PC-3 (cell line): ENCODE results near the gene SPR. TPM values are rescaled to one million over a fixed set of nuclear protein-coding genes. Genes with fewer than 3 reads are reported as not detected.

Experiments
- ATAC-seq: fragments of 200-7000 bp; cut with Tn5 transposase; 2 replicates; pipeline ENCODE4 v1.9.1; 2020; ENCODE audit warnings: mild to moderate bottlenecking, moderate library complexity
- BruUV-seq: library from RNA; stranded (reverse); fragments of 400-500 nt; replicated peaks from 2 replicates; lab custom pipeline; 2021; lab: Mats Ljungman, UMichigan
- CTCF ChIA-PET: fragments of 300-600 bp; sonication (Branson Sonifier 250); formaldehyde crosslinking; loops from one replicate; lab custom pipeline; 2022; ENCODE audit warnings: antibody characterized with exemption; lab: Charles Lee
- POLR2A ChIA-PET: fragments of 300-600 bp; sonication (Branson Sonifier 250); formaldehyde crosslinking; loops from one replicate; lab custom pipeline; 2022; ENCODE audit warnings: antibody characterized with exemption; ENCODE audit not compliant: unreplicated experiment; lab: Charles Lee
- DNase-seq: peaks from one replicate; pipeline ENCODE4 v3.0.0-alpha.2; 2015
- H2AFZ ChIP-seq: fragments of 300-600 bp; sonication (generic); 2 replicates; pipeline ENCODE4 v1.6.0; 2016; ENCODE audit warnings: antibody characterized with exemption, low read length
- H3F3A ChIP-seq: fragments of 300-600 bp; sonication (generic); one replicate; pipeline ENCODE4 v1.6.0; 2017; ENCODE audit warnings: antibody characterized with exemption, low read length, control low read depth, mild to moderate bottlenecking; ENCODE audit not compliant: unreplicated experiment
- H3K27ac ChIP-seq: fragments of 300-600 bp; sonication (generic); 2 replicates; pipeline ENCODE4 v1.5.1; 2016; ENCODE audit warnings: mild to moderate bottlenecking, low read length
- H3K27me3 ChIP-seq: fragments of 300-600 bp; sonication (generic); 2 replicates; pipeline ENCODE4 v1.6.1; 2016; ENCODE audit warnings: low read length, mixed read lengths
- H3K36me3 ChIP-seq: fragments of 300-600 bp; sonication (generic); 2 replicates; pipeline ENCODE4 v1.6.1; 2016; ENCODE audit warnings: low read depth, mixed run types, low read length, mixed read lengths
- H3K4me1 ChIP-seq: fragments of 300-600 bp; sonication (generic); 2 replicates; pipeline ENCODE4 v1.5.1; 2016; ENCODE audit warnings: low read length; ENCODE audit not compliant: insufficient read depth
- H3K4me2 ChIP-seq: fragments of 300-600 bp; sonication (generic); 2 replicates; pipeline ENCODE4 v1.6.0; 2016; ENCODE audit warnings: low read length
- H3K4me3 ChIP-seq: fragments of 300-600 bp; sonication (generic); 2 replicates; pipeline ENCODE4 v1.5.1; 2016; ENCODE audit warnings: mild to moderate bottlenecking, low read length, mixed read lengths
- H3K79me2 ChIP-seq: fragments of 300-600 bp; sonication (generic); 2 replicates; pipeline ENCODE4 v1.6.1; 2017; ENCODE audit warnings: low read length, mixed read lengths
- H3K9ac ChIP-seq: fragments of 300-600 bp; sonication (generic); 2 replicates; pipeline ENCODE4 v1.6.0; 2016; ENCODE audit warnings: mild to moderate bottlenecking, low read length
- H3K9me2 ChIP-seq: fragments of 300-600 bp; sonication (generic); replicated peaks from 2 replicates; pipeline ENCODE4 v1.6.1; 2016; ENCODE audit warnings: mixed run types, low read length, mixed read lengths
- H3K9me3 ChIP-seq: fragments of 300-600 bp; sonication (generic); 2 replicates; pipeline ENCODE4 v1.6.1; 2016; ENCODE audit warnings: low read length, mixed read lengths
- H4K20me1 ChIP-seq: fragments of 300-600 bp; sonication (generic); 2 replicates; pipeline ENCODE4 v1.6.1; 2016; ENCODE audit warnings: low read length, mixed read lengths
- EZH2 ChIP-seq: fragments of 300-600 bp; sonication (generic); IDR thresholded peaks from one replicate; pipeline ENCODE4 v1.6.1; 2017; ENCODE audit warnings: antibody characterized with exemption, mild to moderate bottlenecking, low read length; ENCODE audit not compliant: unreplicated experiment
- EZH2phosphoT487 ChIP-seq: fragments of 300-600 bp; sonication (generic); IDR thresholded peaks from 2 replicates; pipeline ENCODE4 v1.6.1; 2018; ENCODE audit warnings: mild to moderate bottlenecking, antibody characterized with exemption, low read length, borderline replicate concordance
- intact Hi-C: fragments of 100-400 bp; cut with micrococcal nuclease; formaldehyde crosslinking; loops from 2 replicates; pipeline ENCODE4 v1.9.0; 2023
- total RNA-seq: library from RNA; depleted of rRNA; stranded (reverse); fragments of >200 nt; gene quantifications from 2 replicates; pipeline ENCODE4 v1.2.3, GENCODE V29; 2014
- TF ChIP-seq, protein P1 (sequence below): fragments of 300-600 bp; sonication (generic); conservative IDR thresholded peaks from 2 replicates; pipeline ENCODE4 v1.5.1; 2017; ENCODE audit warnings: antibody characterized with exemption, low read depth, mild to moderate bottlenecking, low read length

SPR gene
- total RNA-seq, 1 experiment from 2014 or later: 69.4 TPM

DNA sequence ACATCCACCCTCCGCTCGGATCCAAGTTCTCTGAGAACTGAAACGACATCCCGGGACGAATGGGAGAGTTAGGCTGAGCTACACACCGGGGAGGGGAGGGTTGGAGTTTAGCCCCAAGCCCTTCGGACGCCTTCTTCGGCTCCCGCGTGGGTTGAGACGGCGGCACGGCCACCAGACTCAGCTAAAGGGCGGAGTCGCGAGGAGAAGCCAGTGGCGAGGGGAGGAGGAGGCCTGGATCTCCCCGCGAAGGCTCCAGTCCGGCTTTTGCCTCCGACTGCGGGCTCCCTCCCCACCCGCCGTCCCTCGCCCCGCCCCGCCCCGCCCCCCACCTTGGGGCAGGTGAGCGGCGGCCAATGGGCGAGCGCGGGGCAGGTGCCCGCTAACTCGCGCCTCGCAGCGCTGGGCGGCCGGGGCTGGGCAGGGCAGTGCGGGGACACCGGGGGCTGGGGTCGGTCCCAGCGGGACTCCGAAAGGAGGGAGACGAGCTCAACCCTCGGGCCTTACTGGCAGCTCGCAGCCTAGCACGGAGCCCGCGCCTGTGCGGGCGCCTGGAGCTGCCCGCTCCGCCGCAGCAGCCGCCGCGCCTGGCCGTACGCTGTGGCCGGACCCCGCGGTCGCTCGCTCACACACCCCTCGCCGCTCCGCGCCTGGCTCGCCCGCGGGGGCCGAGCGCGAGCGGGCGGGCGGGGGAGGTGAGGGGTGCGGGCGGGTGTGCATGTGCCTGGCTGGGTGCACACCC lies 30.1 kb downstream of the SPR start, which contains the start of gene EMX1:
EMX1 (plus strand) TSS at position 382 of the 739 bp plus-strand sequence; CDS start at position 716, 334 bp downstream.
- H3K27ac ChIP-seq: no peak within 1 kb of the TSS

DNA sequence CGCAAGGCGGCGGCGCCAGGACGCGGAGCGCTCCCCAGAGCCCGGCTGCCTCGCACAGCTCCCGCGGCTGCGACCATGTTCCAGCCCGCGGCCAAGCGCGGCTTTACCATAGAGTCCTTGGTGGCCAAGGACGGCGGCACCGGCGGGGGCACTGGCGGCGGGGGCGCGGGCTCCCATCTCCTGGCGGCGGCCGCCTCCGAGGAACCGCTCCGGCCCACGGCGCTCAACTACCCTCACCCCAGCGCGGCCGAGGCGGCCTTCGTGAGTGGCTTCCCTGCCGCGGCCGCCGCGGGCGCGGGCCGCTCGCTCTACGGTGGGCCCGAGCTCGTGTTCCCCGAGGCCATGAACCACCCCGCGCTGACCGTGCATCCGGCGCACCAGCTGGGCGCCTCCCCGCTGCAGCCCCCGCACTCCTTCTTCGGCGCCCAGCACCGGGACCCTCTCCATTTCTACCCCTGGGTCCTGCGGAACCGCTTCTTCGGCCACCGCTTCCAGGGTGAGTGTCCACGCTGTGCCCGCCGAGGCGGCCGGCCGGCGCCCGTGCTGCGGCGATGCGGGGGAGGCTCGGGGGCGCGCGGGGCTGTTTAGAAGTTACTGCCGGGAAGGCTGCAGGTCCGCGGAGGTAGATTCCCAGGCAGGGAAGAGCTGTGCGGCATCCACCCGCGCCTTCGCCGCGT lies 30.8 kb downstream of the SPR start:
- peak overlapping the region; percentile 42 for H3K4me3 ChIP-seq
- peak overlapping the region; percentile 88 for H3K4me2 ChIP-seq
- no peak overlapping the region for H3K27ac ChIP-seq
- CTCF ChIA-PET: interaction anchor here (0.6 to 1.4 kb wide), 2 partner anchors 30 to 1140 kb away, joined by 3 to 4 read pairs; partner anchors contain the start of gene SPR
- H4K20me1 ChIP-seq: no peaks in the 10 kb centered on the region
- no peak overlapping the region for H3K9ac ChIP-seq
- peaks cover 95% of the 10 kb centered on the region for H3K27me3 ChIP-seq
- H3K36me3 ChIP-seq: no peaks in the 10 kb centered on the region
- BruUV-seq: no TSS peak
- DNase-seq: no peak
- POLR2A ChIA-PET: no interaction called here
- H3F3A ChIP-seq: no peaks in the 10 kb centered on the region
- intact Hi-C loops: loop anchor here (2.0 kb wide), 1 partner anchor 31 kb away; the partner anchor contains the start of gene SPR
- H3K9me3 ChIP-seq: no peaks in the 10 kb centered on the region
- TF ChIP-seq EZH2: peak; percentile 100
- peak; percentile 89 for TF ChIP-seq EZH2phosphoT487
- TF ChIP-seq, protein P1, sequence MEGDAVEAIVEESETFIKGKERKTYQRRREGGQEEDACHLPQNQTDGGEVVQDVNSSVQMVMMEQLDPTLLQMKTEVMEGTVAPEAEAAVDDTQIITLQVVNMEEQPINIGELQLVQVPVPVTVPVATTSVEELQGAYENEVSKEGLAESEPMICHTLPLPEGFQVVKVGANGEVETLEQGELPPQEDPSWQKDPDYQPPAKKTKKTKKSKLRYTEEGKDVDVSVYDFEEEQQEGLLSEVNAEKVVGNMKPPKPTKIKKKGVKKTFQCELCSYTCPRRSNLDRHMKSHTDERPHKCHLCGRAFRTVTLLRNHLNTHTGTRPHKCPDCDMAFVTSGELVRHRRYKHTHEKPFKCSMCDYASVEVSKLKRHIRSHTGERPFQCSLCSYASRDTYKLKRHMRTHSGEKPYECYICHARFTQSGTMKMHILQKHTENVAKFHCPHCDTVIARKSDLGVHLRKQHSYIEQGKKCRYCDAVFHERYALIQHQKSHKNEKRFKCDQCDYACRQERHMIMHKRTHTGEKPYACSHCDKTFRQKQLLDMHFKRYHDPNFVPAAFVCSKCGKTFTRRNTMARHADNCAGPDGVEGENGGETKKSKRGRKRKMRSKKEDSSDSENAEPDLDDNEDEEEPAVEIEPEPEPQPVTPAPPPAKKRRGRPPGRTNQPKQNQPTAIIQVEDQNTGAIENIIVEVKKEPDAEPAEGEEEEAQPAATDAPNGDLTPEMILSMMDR: no peak
- peaks cover 20% of the 10 kb centered on the region; the same call in 1 of the 2 replicates for H3K4me1 ChIP-seq
- 0 out of 2 replicates have a peak overlapping the region, but pooled peaks have one; percentile 48 for H2AFZ ChIP-seq
- no peaks in the 10 kb centered on the region for H3K9me2 ChIP-seq
- ATAC-seq: peak; percentile 25
- no peaks in the 10 kb centered on the region for H3K79me2 ChIP-seq

More for the DNA sequence above, 30.1 kb downstream of the SPR start, which contains the start of gene EMX1:
- H3K9ac ChIP-seq: no peak within 1 kb of the TSS
- peak within 1 kb of the TSS; percentile 81 for H2AFZ ChIP-seq
- H3F3A ChIP-seq: no peaks in the 10 kb centered on the region
- peak; percentile 51 for ATAC-seq
- peak within 1 kb of the TSS; percentile 88 for H3K4me2 ChIP-seq
- no peaks in the 10 kb centered on the region for H3K79me2 ChIP-seq
- peak; percentile 71 for DNase-seq
- peaks cover 94% of the 10 kb centered on the region for H3K27me3 ChIP-seq
- intact Hi-C loops: loop anchor here (2.0 kb wide), 1 partner anchor 31 kb away; the partner anchor contains the start of gene SPR
- TF ChIP-seq EZH2 (no peak), EZH2phosphoT487 (no peak)
- TF ChIP-seq, protein P1: no peak
- H3K4me3 ChIP-seq: peak within 1 kb of the TSS; percentile 60
- CTCF ChIA-PET: interaction anchor here (1.4 kb wide), 1 partner anchor 30 kb away, joined by 4 read pairs; the partner anchor contains the start of gene SPR
- H3K36me3 ChIP-seq: no peaks in the 10 kb centered on the region
- no peaks in the 10 kb centered on the region for H3K9me3 ChIP-seq
- H4K20me1 ChIP-seq: no peaks in the 10 kb centered on the region
- POLR2A ChIA-PET: no interaction called here
- no peaks in the 10 kb centered on the region for H3K9me2 ChIP-seq
- BruUV-seq: no TSS peak
- H3K4me1 ChIP-seq: peaks cover 20% of the 10 kb centered on the region; the same call in 1 of the 2 replicates
